Gastroesophageal sphincter (tissue), 3 donors: Measurements from ENCODE around the gene OR2T33.

Experiments used
- CTCF ChIP-seq, 4 experiments: fragments of 200-600 bp in 2 of 4; fragments of 450-650 bp in 2 of 4; sonication (generic) in 1 of 4; IDR thresholded peaks; one replicate each; pipeline ENCODE4 v1.5.1; 2017 to 2019; ENCODE audit warnings: antibody characterized with exemption in 4 of 4, mild to moderate bottlenecking in 2 of 4, moderate library complexity in 2 of 4
- EP300 ChIP-seq: sonication (generic); formaldehyde crosslinking; IDR thresholded peaks from one replicate; pipeline ENCODE4 v1.6.1; 2017; ENCODE audit warnings: antibody characterized with exemption, mild to moderate bottlenecking
- POLR2A ChIP-seq, 2 donors: fragments of 450-650 bp; IDR thresholded peaks; one replicate each; pipeline ENCODE4 v1.6.1; 2017; ENCODE audit warnings: antibody characterized with exemption in 2 of 2, mild to moderate bottlenecking in 2 of 2, moderate library complexity in 1 of 2

- TF ChIP-seq CTCF (IDR thresholded peaks at IDR 0.05): no peak
- no peak for TF ChIP-seq EP300
- TF ChIP-seq POLR2A (IDR thresholded peaks at IDR 0.05): no peak
These were observed 9.6 kb downstream of the OR2T33 start for GRCh38 chr1:248268178-248268577.
